ENCODE measurements around the gene RAB1B. TPM values are rescaled to one million over a fixed set of nuclear protein-coding genes. Genes with fewer than 3 reads are reported as not detected.

Gene RAB1B
- total RNA-seq, 2 donors from 2014 or later = 122 to 126 TPM

GRCh38 chr11:66242095-66242765 lies 26.2 kb upstream of the RAB1B start:
- H3K27me3 Mint-ChIP-seq (ENCODE audit: insufficient read depth) = no peaks in the 10 kb centered on the region
- H3K27ac Mint-ChIP-seq = no peak overlapping the region
- H3K4me3 Mint-ChIP-seq = no peak overlapping the region
- TF ChIP-seq, protein P1, sequence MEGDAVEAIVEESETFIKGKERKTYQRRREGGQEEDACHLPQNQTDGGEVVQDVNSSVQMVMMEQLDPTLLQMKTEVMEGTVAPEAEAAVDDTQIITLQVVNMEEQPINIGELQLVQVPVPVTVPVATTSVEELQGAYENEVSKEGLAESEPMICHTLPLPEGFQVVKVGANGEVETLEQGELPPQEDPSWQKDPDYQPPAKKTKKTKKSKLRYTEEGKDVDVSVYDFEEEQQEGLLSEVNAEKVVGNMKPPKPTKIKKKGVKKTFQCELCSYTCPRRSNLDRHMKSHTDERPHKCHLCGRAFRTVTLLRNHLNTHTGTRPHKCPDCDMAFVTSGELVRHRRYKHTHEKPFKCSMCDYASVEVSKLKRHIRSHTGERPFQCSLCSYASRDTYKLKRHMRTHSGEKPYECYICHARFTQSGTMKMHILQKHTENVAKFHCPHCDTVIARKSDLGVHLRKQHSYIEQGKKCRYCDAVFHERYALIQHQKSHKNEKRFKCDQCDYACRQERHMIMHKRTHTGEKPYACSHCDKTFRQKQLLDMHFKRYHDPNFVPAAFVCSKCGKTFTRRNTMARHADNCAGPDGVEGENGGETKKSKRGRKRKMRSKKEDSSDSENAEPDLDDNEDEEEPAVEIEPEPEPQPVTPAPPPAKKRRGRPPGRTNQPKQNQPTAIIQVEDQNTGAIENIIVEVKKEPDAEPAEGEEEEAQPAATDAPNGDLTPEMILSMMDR (conservative IDR thresholded peaks at IDR 0.05) = no peak
- Histone ChIP-seq H3K4me1 (ENCODE audit: control insufficient read depth, insufficient read depth, low read length) (no peaks in the 10 kb centered on the region), H3K4me3 (ENCODE audit: low read length) (no peak overlapping the region), H3K9me3 (ENCODE audit: control insufficient read depth, low read length) (no peaks in the 10 kb centered on the region), H3K27me3 (ENCODE audit: control insufficient read depth, insufficient read depth, low read length, poor library complexity, severe bottlenecking) (no peaks in the 10 kb centered on the region), H3K9ac (ENCODE audit: extremely low read depth, low read length, poor library complexity, severe bottlenecking) (no peak overlapping the region), H3K36me3 (ENCODE audit: control insufficient read depth, insufficient read depth, low read length) (peaks cover 38% of the 10 kb centered on the region), H3K27ac (ENCODE audit: low read depth, low read length) (no peak overlapping the region)
- H3K36me3 Mint-ChIP-seq (ENCODE audit: low read depth) = peaks cover 39% of the 10 kb centered on the region
- no peaks in the 10 kb centered on the region for H3K9me3 Mint-ChIP-seq
- WGBS, 2 experiments (ENCODE audit: insufficient coverage in 1 of 2, insufficient read length in 1 of 2) = 92 to 100% methylated on average over 12 to 14 of the region's 14 CpGs
- no peaks in the 10 kb centered on the region for H3K4me1 Mint-ChIP-seq
- no peak for DNase-seq

GRCh38 chr11:66243782-66244535 lies 24.5 kb upstream of the RAB1B start:
- Mint-ChIP-seq H3K4me3 (no peak overlapping the region), H3K27me3 (ENCODE audit: insufficient read depth) (no peaks in the 10 kb centered on the region), H3K9me3 (no peaks in the 10 kb centered on the region), H3K27ac (no peak overlapping the region), H3K4me1 (no peaks in the 10 kb centered on the region), H3K36me3 (ENCODE audit: low read depth) (peaks cover 40% of the 10 kb centered on the region)
- TF ChIP-seq, protein P1 (conservative IDR thresholded peaks at IDR 0.05) = no peak
- no peaks in the 10 kb centered on the region for H3K4me1 ChIP-seq (ENCODE audit: control insufficient read depth, insufficient read depth, low read length)
- H3K9ac ChIP-seq (ENCODE audit: extremely low read depth, low read length, poor library complexity, severe bottlenecking) = no peak overlapping the region
- peaks cover 40% of the 10 kb centered on the region for H3K36me3 ChIP-seq (ENCODE audit: control insufficient read depth, insufficient read depth, low read length)
- H3K27me3 ChIP-seq (ENCODE audit: control insufficient read depth, insufficient read depth, low read length, poor library complexity, severe bottlenecking) = no peaks in the 10 kb centered on the region
- 92 to 93% methylated on average over 11 to 13 of the region's 13 CpGs for WGBS, 2 experiments (ENCODE audit: insufficient coverage in 1 of 2, insufficient read length in 1 of 2)
- H3K9me3 ChIP-seq (ENCODE audit: control insufficient read depth, low read length) = no peaks in the 10 kb centered on the region
- H3K27ac ChIP-seq (ENCODE audit: low read depth, low read length) = no peak overlapping the region
- no peak for DNase-seq
- H3K4me3 ChIP-seq (ENCODE audit: low read length) = no peak overlapping the region

DNA sequence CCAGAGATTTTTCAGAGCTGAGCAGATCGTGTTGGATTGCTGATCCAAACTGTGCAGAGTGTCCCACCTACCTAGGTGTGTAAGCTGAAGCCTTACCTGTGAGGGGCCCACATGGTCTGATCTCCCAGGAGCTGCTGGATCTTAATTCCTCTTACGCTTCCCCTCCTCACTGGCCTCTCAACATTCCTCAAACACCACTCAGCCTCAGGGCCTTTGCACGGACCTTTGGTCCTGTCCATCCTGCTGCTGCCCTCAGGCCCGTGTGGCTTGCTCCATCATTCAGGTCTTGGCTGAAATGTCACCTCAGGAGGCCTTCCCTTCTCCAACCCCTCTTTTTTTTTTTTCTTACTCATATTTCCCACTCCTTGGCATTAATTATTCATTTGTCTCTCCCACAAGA lies 21.1 kb upstream of the RAB1B start:
- H3K36me3 Mint-ChIP-seq (ENCODE audit: low read depth) = peaks cover 23% of the 10 kb centered on the region
- no peak overlapping the region for H3K4me3 ChIP-seq (ENCODE audit: low read length)
- H3K27ac ChIP-seq (ENCODE audit: low read depth, low read length) = no peak overlapping the region
- no peaks in the 10 kb centered on the region for H3K9me3 ChIP-seq (ENCODE audit: control insufficient read depth, low read length)
- WGBS, 2 experiments (ENCODE audit: insufficient coverage in 1 of 2, insufficient read length in 1 of 2) = 95 to 96% methylated on average over 3 to 4 of the region's 4 CpGs
- DNase-seq = no peak
- peaks cover 22% of the 10 kb centered on the region for H3K36me3 ChIP-seq (ENCODE audit: control insufficient read depth, insufficient read depth, low read length)
- no peaks in the 10 kb centered on the region for H3K27me3 Mint-ChIP-seq (ENCODE audit: insufficient read depth)
- H3K9me3 Mint-ChIP-seq = no peaks in the 10 kb centered on the region
- H3K4me1 ChIP-seq (ENCODE audit: control insufficient read depth, insufficient read depth, low read length) = no peaks in the 10 kb centered on the region
- H3K4me3 Mint-ChIP-seq = no peak overlapping the region
- H3K4me1 Mint-ChIP-seq = peaks cover 5% of the 10 kb centered on the region
- no peak overlapping the region for H3K9ac ChIP-seq (ENCODE audit: extremely low read depth, low read length, poor library complexity, severe bottlenecking)
- H3K27ac Mint-ChIP-seq = no peak overlapping the region
- H3K27me3 ChIP-seq (ENCODE audit: control insufficient read depth, insufficient read depth, low read length, poor library complexity, severe bottlenecking) = no peaks in the 10 kb centered on the region
- TF ChIP-seq, protein P1 (conservative IDR thresholded peaks at IDR 0.05) = no peak
